Fibroblast of lung (primary cell): ENCODE data around the gene PIN4. TPM values are rescaled to one million over a fixed set of nuclear protein-coding genes. Genes with fewer than 3 reads are reported as not detected.
"Not testable (repeated sequence)": the region's sequence is repeated elsewhere in the genome, so short reads cannot be mapped to it uniquely, and the experiment has no call there.

Experiments
- DNase-seq, 2 donors: peaks; one replicate each; pipeline versions ENCODE4 v3.0.0 to v3.0.0-alpha.2; 2010; ENCODE audit warnings: low read depth in 2 of 2
- H2AFZ ChIP-seq: 2 replicates; pipeline ENCODE4 v1.5.1; 2012; ENCODE audit warnings: low read length, control low read depth, inconsistent platforms
- H3K27ac ChIP-seq: 2 replicates; pipeline ENCODE4 v1.5.1; 2011; ENCODE audit warnings: low read length, control low read depth; ENCODE audit not compliant: insufficient read depth
- H3K27me3 ChIP-seq: 2 replicates; pipeline ENCODE4 v1.5.1; 2011; ENCODE audit warnings: mild to moderate bottlenecking, low read length; ENCODE audit not compliant: control insufficient read depth, insufficient read depth
- H3K36me3 ChIP-seq: 2 replicates; pipeline ENCODE4 v1.5.1; 2011; ENCODE audit warnings: low read length; ENCODE audit not compliant: control insufficient read depth, insufficient read depth
- H3K4me1 ChIP-seq: 2 replicates; pipeline ENCODE4 v1.5.1; 2011; ENCODE audit warnings: low read length; ENCODE audit not compliant: control insufficient read depth, insufficient read depth; ENCODE audit errors: extremely low read depth
- H3K4me2 ChIP-seq: 2 replicates; pipeline ENCODE4 v1.5.1; 2011; ENCODE audit warnings: low read length, control low read depth; ENCODE audit not compliant: insufficient read depth; ENCODE audit errors: extremely low read depth
- H3K4me3 ChIP-seq, 4 experiments: fragments of 200-600 bp in 1 of 4; sonication (generic) in 1 of 4; replicated peaks in 1 of 4; 2 replicates each; pipeline ENCODE4 v1.5.1; 2011 to 2016; ENCODE audit warnings: low read length in 4 of 4, low read depth in 3 of 4, mild to moderate bottlenecking in 3 of 4, control low read depth in 2 of 4, inconsistent platforms in 1 of 4, mixed read lengths in 1 of 4; ENCODE audit not compliant: insufficient read depth in 1 of 4; ENCODE audit errors: control extremely low read depth in 1 of 4
- H3K79me2 ChIP-seq: 2 replicates; pipeline ENCODE4 v1.5.1; 2012; ENCODE audit warnings: mild to moderate bottlenecking, low read length, inconsistent platforms; ENCODE audit not compliant: control insufficient read depth, insufficient read depth
- H3K9ac ChIP-seq: 2 replicates; pipeline ENCODE4 v1.5.1; 2011; ENCODE audit warnings: mild to moderate bottlenecking, low read length, control low read depth; ENCODE audit not compliant: insufficient read depth
- H3K9me3 ChIP-seq: 2 replicates; pipeline ENCODE4 v1.5.1; 2012; ENCODE audit warnings: low read depth, low read length; ENCODE audit not compliant: control insufficient read depth, insufficient read depth
- H4K20me1 ChIP-seq: 2 replicates; pipeline ENCODE4 v1.5.1; 2011; ENCODE audit warnings: low read length; ENCODE audit not compliant: control insufficient read depth, insufficient read depth; ENCODE audit errors: extremely low read depth
- CTCF ChIP-seq, 2 donors: IDR thresholded peaks in 1 of 2; conservative IDR thresholded peaks in 1 of 2; 1 replicate in 1 of 2; 2 replicates in 1 of 2; pipeline ENCODE4 v1.5.1; 2011 to 2012; ENCODE audit warnings: low read length in 2 of 2, control low read depth in 1 of 2, inconsistent platforms in 1 of 2, low read depth in 1 of 2, mild to moderate bottlenecking in 1 of 2
- EZH2 ChIP-seq: IDR thresholded peaks from 2 replicates; pipeline ENCODE4 v1.5.1; 2012; ENCODE audit warnings: low read length, control low read depth, mild to moderate bottlenecking; ENCODE audit errors: missing control alignments
- polyA plus RNA-seq, 2 donors: library from polyadenylated mRNA; depleted of rRNA in 1 of 2; stranded (reverse) in 1 of 2; unstranded in 1 of 2; fragments of >200 nt; gene quantifications; 2 replicates each; pipeline ENCODE4 v1.2.1, GENCODE V29; 2011 to 2012; ENCODE audit warnings: missing spikeins in 1 of 2
- total RNA-seq: library from RNA; depleted of rRNA; stranded (reverse); fragments of >200 nt; gene quantifications from 2 replicates; pipeline ENCODE4 v1.2.1, GENCODE V29; 2014

The PIN4 gene
- total and polyA plus RNA-seq, 2 donors (not counting 1 experiment from before 2014, with no cell fraction given): 5.1 to 22.0 TPM

- Histone ChIP-seq H3K9ac (no peak overlapping the region), H3K4me1 (no peaks in the 10 kb centered on the region), H3K27ac (no peak overlapping the region), H3K9me3 (no peaks in the 10 kb centered on the region), H3K79me2 (no peaks in the 10 kb centered on the region), H3K36me3 (no peaks in the 10 kb centered on the region), H3K4me2 (no peak overlapping the region), H2AFZ (no peak overlapping the region), H4K20me1 (no peaks in the 10 kb centered on the region), H3K27me3 (no peaks in the 10 kb centered on the region), H3K4me3 (no peak overlapping the region)
- TF ChIP-seq CTCF (conservative IDR thresholded peaks at IDR 0.05 in 1 of 2, IDR thresholded peaks at IDR 0.05 in 1 of 2; ENCODE audit: low read depth in 1 of 2, low read length in 2 of 2) (no peak), EZH2 (no peak)
- no peak for DNase-seq
Measured at GRCh38 chrX:72159769-72160168, 21.8 kb upstream of the PIN4 start.

GRCh38 chrX:72165551-72165950 is 16.0 kb upstream of the PIN4 start:
- no peak overlapping the region for H2AFZ ChIP-seq
- no peaks in the 10 kb centered on the region for H3K79me2 ChIP-seq
- H3K36me3 ChIP-seq: no peaks in the 10 kb centered on the region
- no peaks in the 10 kb centered on the region for H4K20me1 ChIP-seq
- no peaks in the 10 kb centered on the region for H3K4me1 ChIP-seq
- H3K27me3 ChIP-seq: no peaks in the 10 kb centered on the region
- H3K4me2 ChIP-seq: no peak overlapping the region
- H3K9ac ChIP-seq: no peak overlapping the region
- no peak overlapping the region for H3K27ac ChIP-seq
- H3K9me3 ChIP-seq: no peaks in the 10 kb centered on the region
- H3K4me3 ChIP-seq: no peak overlapping the region
- TF ChIP-seq EZH2: no peak
- no peak for TF ChIP-seq CTCF (conservative IDR thresholded peaks at IDR 0.05 in 1 of 2, IDR thresholded peaks at IDR 0.05 in 1 of 2; ENCODE audit: low read depth in 1 of 2, low read length in 2 of 2)
- no peak for DNase-seq

- H3K27ac ChIP-seq: no peak overlapping the region
- H4K20me1 ChIP-seq: no peaks in the 10 kb centered on the region
- no peaks in the 10 kb centered on the region for H3K27me3 ChIP-seq
- no peak overlapping the region for H2AFZ ChIP-seq
- H3K4me2 ChIP-seq: no peak overlapping the region
- H3K79me2 ChIP-seq: no peaks in the 10 kb centered on the region
- peak; percentile 8 to 11 for DNase-seq
- H3K4me1 ChIP-seq: no peaks in the 10 kb centered on the region
- no peak for TF ChIP-seq EZH2
- TF ChIP-seq CTCF (conservative IDR thresholded peaks at IDR 0.05 in 1 of 2, IDR thresholded peaks at IDR 0.05 in 1 of 2; ENCODE audit: low read depth in 1 of 2, low read length in 2 of 2): no peak
- H3K4me3 ChIP-seq: no peak overlapping the region
- no peaks in the 10 kb centered on the region for H3K36me3 ChIP-seq
- H3K9ac ChIP-seq: no peak overlapping the region
- no peaks in the 10 kb centered on the region for H3K9me3 ChIP-seq
Measured at GRCh38 chrX:72169008-72169728, 12.4 kb upstream of the PIN4 start.

GRCh38 chrX:72176289-72176688 is 5.3 kb upstream of the PIN4 start:
- not testable (repeated sequence) for H4K20me1 ChIP-seq, H3K27ac ChIP-seq, H3K9me3 ChIP-seq, H3K79me2 ChIP-seq, H3K36me3 ChIP-seq, H3K4me2 ChIP-seq, DNase-seq, H3K4me3 ChIP-seq, H3K9ac ChIP-seq, H3K27me3 ChIP-seq, H3K4me1 ChIP-seq, H2AFZ ChIP-seq
